PFSK-1 (cell line): ENCODE data around the gene CAV3.

Experiments used
- FOXP2 ChIP-seq: optimal IDR thresholded peaks from 2 replicates; pipeline ENCODE3; 2011; ENCODE audit warnings: borderline replicate concordance, control low read depth, inconsistent platforms; ENCODE audit not compliant: insufficient read depth; ENCODE audit errors: extremely low read length, extremely low read depth
- POLR2AphosphoS5 ChIP-seq: IDR thresholded peaks from 2 replicates; pipeline ENCODE4 v1.6.1; 2012; ENCODE audit warnings: low read depth, mild to moderate bottlenecking, control low read depth, low read length, moderate library complexity
- SIN3A ChIP-seq: IDR thresholded peaks from 2 replicates; pipeline ENCODE4 v1.6.1; 2012; ENCODE audit warnings: mild to moderate bottlenecking, low read length, moderate library complexity, borderline replicate concordance; ENCODE audit not compliant: insufficient read depth

- TF ChIP-seq SIN3A (no peak), POLR2AphosphoS5 (no peak), FOXP2 (no peak)
Observed at GRCh38 chr3:8767256-8767666, 33.7 kb downstream of the CAV3 start.
